GM21528 (cell line): ENCODE results near the gene CAPN3.

Source experiments
- ATAC-seq: cut with Tn5 transposase; IDR thresholded peaks from one replicate; pipeline ENCODE4 v1.9.1; 2021; ENCODE audit warnings: mild to moderate bottlenecking, moderate library complexity; ENCODE audit not compliant: unreplicated experiment, low FRiP score

Gene CAPN3

GRCh38 chr15:42355291-42355690, 4.0 kb upstream of the CAPN3 start:
- no peak for ATAC-seq

DNA sequence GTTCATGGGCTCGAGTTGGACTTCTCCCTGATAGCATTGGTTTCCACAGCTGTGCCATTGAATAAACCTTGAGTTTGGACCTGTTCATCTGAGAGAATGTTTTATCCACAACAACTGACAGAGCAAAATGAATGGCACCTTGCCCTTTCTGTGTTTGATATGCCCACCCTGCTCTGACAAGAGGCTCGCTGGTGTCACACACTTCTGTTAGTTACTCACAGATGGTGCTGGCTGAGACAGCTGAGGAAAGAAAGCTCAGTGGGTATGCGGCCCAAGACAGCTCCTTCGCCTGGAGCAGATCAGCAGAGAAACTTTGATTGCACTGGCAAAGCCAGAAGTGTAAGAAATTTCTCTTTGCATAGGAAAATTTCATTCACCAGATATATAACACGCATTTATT, 2.5 kb upstream of the CAPN3 start:
- ATAC-seq = no peak

DNA sequence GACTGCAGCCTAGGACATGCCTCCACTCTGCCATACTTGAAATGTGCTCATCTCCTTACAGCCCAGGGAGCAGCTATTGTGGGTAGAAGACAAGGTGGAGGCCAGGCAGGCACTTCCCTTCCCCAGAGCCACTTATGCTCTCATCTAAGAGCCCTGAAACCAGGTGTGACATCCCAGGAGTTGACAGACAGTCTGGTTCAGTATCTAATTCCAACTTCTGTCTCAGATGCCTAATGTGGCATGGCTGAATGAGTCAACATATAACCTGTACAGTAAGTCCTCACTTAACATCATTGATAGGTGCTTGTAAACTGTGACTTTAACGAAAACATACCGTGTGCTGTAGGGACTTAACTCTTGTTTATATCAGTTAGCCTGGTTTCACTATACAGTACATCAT, 1.2 kb upstream of the CAPN3 start:
- ATAC-seq = no peak

DNA sequence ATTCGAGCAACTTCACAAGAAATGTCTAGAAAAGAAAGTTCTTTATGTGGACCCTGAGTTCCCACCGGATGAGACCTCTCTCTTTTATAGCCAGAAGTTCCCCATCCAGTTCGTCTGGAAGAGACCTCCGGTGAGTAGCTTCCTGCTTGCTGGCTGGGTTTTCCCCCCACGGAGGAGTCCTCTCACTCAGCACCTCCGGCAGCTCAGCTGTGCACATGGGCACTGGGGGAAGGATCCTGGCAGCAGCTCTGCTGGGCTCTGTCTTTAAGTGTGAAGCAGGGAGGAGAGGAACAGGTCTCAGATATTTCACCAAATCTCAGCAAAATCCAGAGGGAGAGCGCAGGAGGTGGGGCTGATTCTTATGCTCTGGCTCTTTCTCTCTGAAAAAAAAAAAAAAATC, 684 bp downstream of the CAPN3 start:
- no peak for ATAC-seq

GRCh38 chr15:42360535-42361112, 1.3 kb downstream of the CAPN3 start:
- ATAC-seq = no peak

- no peak for ATAC-seq
Observed at GRCh38 chr15:42363487-42363886, 4.2 kb downstream of the CAPN3 start.

- ATAC-seq = no peak
Observed at GRCh38 chr15:42363942-42364341, 4.6 kb downstream of the CAPN3 start.

- no peak for ATAC-seq
Observed at GRCh38 chr15:42364529-42364928, 5.2 kb downstream of the CAPN3 start.

- no peak for ATAC-seq
Observed at GRCh38 chr15:42365921-42366550, 6.7 kb downstream of the CAPN3 start.

DNA sequence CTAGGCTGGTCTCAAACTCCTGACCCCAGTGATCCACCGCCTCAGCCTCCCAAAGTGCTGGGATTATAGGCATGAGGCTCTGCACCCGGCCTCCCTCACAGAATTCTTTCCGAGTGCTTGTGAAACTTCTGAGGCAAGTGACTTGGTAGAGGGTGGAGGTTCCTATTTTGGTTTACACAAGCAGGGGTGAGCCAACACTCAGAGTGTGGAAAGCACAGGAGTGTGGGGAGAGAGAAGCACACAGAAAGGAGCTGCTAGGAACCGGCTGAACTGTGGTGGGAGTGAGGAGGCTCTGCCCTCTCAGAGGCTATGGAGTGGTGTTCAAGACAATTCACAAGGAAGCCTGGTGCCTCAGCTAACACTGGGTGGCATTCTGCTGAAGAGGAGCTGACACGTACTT, 7.7 kb downstream of the CAPN3 start:
- no peak for ATAC-seq

DNA sequence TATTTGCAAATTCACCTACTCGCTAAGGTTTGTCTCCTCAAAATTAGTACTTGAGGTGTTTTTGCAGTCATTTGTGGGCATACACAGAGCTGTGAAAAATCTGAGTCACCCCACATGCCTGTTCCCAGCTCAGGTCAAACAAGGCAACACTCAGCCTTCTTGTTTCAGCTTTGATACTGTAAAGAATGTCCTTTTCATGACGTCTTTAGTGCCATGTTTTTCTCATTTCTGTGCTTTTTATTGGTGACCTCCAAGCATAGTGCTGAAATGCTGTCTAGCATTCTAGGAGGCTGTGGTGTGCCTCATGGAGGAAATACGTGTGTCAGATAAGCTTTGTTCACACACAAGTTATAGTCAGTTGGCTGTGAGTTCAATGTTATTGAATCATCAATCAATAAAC, 8.8 kb downstream of the CAPN3 start:
- no peak for ATAC-seq

- no peak for ATAC-seq
Observed at GRCh38 chr15:42371096-42371495, 11.8 kb downstream of the CAPN3 start.

GRCh38 chr15:42373274-42373673, 14.0 kb downstream of the CAPN3 start:
- no peak for ATAC-seq

GRCh38 chr15:42373936-42374335, 14.6 kb downstream of the CAPN3 start:
- no peak for ATAC-seq

DNA sequence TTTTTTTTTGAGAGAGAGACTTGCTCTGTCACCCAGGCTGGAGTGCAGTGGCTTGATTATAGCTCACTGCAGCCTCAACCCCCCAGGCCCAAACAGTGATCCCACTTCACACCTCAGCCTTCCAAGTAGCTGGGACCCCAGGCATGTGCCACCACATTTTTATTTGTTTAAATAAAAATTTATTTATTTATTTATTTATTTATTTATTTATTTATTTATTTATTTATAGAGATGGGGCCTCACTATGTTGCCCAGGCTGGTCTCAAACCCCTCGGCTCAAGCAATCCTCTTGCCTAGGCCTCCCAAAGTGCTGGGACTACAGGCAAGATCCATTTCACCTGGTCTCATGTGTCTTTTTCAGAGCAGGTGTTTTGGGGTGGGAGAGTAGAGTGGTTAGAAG, 15.5 kb downstream of the CAPN3 start:
- ATAC-seq = no peak

DNA sequence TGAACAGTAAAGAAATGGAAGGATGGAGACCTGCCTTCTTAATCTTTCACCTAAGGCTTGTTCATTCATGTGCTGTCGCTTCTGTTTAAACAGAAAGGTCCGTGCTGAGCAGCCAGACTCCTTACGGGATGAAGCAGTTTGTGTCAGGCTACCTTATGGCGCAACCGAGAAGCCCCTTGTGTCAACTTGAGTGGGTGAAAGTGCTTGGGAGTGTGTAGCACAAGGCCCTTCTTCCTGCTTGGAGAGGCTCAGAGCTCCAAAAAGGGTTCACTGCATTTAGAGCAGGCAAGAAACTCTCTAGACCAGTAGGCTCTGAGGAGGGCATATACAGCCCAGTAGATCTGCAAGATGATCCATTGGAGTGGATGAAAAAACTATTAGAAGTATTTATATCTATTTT, 16.0 kb downstream of the CAPN3 start:
- ATAC-seq = no peak

DNA sequence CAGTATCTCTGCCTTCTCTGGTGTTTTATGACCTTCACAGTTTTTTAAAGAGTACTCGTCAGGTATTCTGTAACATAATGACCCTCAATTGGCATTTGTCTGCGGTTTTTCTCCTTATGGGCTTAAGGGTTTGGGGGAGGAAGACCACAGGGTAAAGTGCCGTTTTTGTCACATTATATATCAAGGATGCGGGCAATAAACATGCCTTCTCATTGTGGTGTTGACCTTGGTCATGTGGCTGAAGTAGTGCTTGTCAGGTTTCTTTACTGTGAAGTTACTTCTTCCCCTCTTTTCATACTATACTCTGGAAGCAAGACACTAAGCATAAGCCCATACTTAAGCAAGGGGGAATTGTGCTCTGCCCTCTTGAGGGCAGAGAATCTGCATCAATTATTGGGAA, 16.6 kb downstream of the CAPN3 start:
- no peak for ATAC-seq

DNA sequence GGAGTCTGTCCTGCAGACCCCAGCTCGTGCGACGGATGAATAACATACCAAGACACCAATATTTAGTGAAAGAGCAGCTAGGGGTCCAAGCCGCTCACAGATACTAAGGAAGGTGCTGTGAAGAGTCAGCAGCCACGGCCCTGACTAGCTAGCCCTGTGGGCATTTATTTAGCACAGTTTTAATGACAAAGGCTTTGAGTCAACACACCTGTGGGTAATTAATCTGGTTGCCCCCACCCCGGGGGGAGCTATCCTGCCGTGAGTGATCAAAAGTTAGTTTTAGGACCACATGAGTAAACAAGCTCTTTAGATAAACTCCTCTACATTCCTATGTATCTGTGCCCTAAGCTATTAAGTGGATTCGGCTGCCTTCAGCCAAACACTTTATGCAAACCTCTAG, 18.7 kb downstream of the CAPN3 start:
- ATAC-seq = no peak

GRCh38 chr15:42384597-42384996, 25.3 kb downstream of the CAPN3 start:
- ATAC-seq = no peak

- no peak for ATAC-seq
Observed at GRCh38 chr15:42385206-42385979, 26.1 kb downstream of the CAPN3 start.

GRCh38 chr15:42385980-42386700, 26.8 kb downstream of the CAPN3 start:
- ATAC-seq = no peak
